Measurements from ENCODE around the gene GPATCH1.
"Not testable (repeated sequence)": the region's sequence is repeated elsewhere in the genome, so short reads cannot be mapped to it uniquely, and the experiment has no call there.

GPATCH1 gene

DNA sequence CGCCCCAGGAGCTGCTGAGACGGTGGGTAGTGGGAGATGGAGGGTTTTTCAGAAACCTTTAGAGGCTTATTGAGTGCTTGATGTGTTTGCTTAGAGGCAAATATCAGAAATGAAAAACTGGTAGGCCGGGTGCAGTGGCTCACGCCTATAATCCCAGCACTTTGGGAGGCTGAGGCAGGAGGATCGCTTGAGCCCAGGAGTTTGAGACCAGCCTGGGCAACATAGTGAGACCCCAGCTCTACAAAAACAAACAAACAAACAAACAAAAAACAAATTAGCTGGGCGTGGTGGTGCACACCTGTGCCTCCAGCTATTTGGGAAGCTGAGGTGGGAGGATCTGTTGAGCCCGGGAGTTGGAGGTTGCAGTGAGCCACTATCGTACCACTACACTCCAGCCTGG is 45.7 kb downstream of the GPATCH1 start:
- H3K36me3 Mint-ChIP-seq: peaks cover 17% of the 10 kb centered on the region

DNA sequence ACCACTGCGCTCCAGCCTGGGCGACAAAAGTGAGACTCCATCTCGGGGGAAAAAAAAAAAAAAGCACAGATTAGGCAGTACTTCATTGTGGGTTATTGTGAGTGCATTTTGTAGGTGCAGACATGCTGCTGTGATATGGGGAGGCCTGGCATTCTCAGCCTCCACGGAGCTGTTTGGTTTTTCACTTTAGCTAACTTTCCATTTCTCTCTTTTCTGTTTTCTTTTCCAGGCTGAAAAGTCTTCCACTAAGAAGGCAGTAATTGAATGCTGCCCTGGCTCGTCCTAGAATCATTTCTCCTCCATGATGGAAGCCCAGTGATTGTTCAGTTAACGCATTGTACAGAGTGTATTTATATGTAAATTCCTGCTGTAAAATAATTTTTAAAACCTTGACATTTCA is 48.9 kb downstream of the GPATCH1 start:
- H3K27ac Mint-ChIP-seq: peak overlapping the region; percentile 30
- peaks cover 14% of the 10 kb centered on the region for H3K36me3 Mint-ChIP-seq
- no peaks in the 10 kb centered on the region for H3K27me3 Mint-ChIP-seq
- H3K4me1 Mint-ChIP-seq: peaks cover 10% of the 10 kb centered on the region
- no peaks in the 10 kb centered on the region for H3K9me3 Mint-ChIP-seq
- no peak overlapping the region for H3K4me3 Mint-ChIP-seq

More for the DNA sequence above, 45.7 kb downstream of the GPATCH1 start:
- H3K4me1 Mint-ChIP-seq, H3K9me3 Mint-ChIP-seq, H3K4me3 Mint-ChIP-seq, H3K27me3 Mint-ChIP-seq, H3K27ac Mint-ChIP-seq: not testable (repeated sequence)

DNA sequence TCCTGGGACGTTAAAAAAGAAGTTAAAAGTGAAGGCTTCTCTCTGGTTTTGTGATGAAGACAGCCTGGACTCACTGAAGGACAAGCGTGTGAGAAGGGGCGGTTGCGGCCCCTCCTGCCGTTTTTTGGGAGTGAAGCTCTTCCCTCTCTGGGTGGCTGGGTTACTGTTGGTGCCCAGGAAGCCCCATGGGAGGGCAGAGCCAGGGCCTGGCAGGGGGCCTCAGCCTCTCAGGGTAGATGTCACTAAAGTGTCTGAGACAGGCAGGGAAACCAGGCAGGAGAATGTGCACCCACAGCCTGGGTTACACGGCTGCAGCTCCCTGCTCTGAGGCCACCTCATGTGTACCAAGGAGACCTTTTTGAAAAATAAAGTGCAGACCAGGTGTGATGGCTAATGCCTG is 49.5 kb downstream of the GPATCH1 start:
- H3K27me3 Mint-ChIP-seq: no peaks in the 10 kb centered on the region
- H3K4me1 Mint-ChIP-seq: peaks cover 15% of the 10 kb centered on the region
- H3K27ac Mint-ChIP-seq: peak overlapping the region; percentile 35
- no peak overlapping the region for H3K4me3 Mint-ChIP-seq
- no peaks in the 10 kb centered on the region for H3K9me3 Mint-ChIP-seq
- peaks cover 12% of the 10 kb centered on the region for H3K36me3 Mint-ChIP-seq

DNA sequence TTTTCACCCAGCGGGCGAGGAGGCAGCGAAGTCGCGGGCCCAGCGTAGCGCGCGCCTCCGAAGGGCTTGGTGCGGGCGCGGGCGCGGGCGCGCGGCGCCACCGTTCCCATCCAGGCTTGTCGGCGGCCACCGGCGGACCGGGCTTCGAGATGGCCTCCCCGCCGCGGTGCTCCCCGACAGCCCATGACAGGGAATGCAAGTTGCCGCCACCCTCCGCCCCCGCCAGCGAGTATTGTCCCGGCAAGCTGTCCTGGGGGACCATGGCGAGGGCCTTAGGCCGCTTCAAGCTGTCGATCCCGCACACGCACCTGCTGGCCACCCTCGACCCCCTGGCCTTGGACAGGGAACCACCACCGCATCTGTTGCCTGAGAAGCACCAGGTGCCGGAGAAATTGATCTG is 51.0 kb downstream of the GPATCH1 start, which contains the start of gene WDR88:
Gene WDR88 (plus strand): TSS at position 94 of the 400 bp plus-strand sequence. CDS start 56 bp downstream, at position 150.
- Mint-ChIP-seq H3K4me3 (no peak within 1 kb of the TSS), H3K27ac (no peak within 1 kb of the TSS), H3K4me1 (peaks cover 7% of the 10 kb centered on the region), H3K27me3 (no peaks in the 10 kb centered on the region), H3K36me3 (peaks cover 8% of the 10 kb centered on the region), H3K9me3 (no peaks in the 10 kb centered on the region)

DNA sequence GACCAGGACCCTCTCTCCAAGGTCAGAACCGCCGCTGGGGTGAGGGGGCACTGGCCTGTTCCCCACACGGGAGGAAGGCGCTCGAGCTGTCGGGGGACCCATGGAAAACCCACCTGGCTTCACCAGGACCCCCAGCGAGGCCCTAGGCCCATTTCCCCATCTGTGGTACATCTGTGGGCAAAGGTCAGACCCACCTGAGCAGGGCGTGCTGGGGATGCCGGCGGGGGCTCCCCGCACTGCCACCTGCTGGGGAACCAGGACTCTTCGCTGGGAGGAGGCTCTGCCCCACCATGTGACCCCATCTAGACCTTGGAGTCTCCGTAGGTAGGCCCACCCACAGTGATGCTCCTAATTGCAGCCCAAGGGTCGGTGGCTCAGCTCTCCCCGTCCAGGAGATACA is 51.4 kb downstream of the GPATCH1 start:
- Mint-ChIP-seq H3K4me3 (no peak overlapping the region), H3K9me3 (no peaks in the 10 kb centered on the region), H3K36me3 (peaks cover 8% of the 10 kb centered on the region), H3K27me3 (no peaks in the 10 kb centered on the region), H3K4me1 (peaks cover 7% of the 10 kb centered on the region), H3K27ac (no peak overlapping the region)

DNA sequence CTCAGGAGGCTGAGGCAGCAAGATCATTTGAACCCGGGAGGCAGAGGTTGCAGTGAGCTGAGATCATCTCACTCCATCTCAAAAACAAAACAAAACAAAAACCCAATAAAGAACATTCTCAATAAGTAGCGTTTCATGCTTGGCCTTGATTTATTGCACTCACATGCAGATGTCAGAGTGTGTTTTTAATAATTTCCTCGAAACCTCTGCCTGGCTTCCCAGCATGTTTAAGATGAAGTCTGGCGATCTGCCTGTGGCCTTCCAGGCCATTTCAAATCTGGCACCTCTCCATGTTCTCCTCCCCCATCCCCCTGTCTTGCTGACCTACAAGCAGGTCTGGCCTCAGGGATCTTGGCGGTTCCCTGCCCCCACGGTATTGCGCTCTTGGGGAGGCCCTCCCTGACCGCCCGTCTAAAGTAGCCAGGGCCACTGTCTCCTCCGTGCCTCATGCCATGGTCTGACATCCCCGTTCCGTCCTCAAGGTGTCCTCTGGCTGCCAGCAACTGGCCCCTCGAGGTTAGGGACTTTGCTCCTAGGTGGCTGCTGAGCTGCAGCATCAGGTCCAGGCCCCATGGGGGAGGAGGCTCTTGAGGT is 52.6 kb downstream of the GPATCH1 start:
- H3K27ac Mint-ChIP-seq: no peak overlapping the region
- H3K36me3 Mint-ChIP-seq: peaks cover 7% of the 10 kb centered on the region
- H3K4me3 Mint-ChIP-seq: no peak overlapping the region
- H3K4me1 Mint-ChIP-seq: peaks cover 7% of the 10 kb centered on the region
- H3K9me3 Mint-ChIP-seq: no peaks in the 10 kb centered on the region
- H3K27me3 Mint-ChIP-seq: no peaks in the 10 kb centered on the region

DNA sequence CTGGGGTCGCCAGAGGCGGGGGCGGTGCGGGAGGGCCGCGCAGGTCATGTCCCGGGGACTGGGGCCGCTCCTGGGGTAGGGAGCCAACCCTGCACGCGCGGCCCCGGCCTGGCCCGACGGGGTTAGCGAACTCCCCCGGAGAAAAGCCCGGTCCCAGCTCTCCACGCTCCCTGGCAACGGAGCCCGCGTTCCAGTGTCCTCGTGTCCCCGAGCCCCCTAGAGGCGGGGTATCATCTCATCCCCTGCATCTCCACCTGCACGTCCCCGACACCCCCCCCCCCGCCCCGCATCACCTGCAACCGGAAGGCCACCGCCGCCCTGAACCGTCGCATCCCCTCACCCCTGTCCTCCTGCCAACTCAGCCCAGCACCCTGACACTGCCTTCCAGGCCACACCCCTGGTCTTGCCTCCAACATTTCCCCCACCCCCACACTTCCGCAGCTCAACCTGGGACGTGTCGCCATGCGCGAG is 53.6 kb downstream of the GPATCH1 start:
- Mint-ChIP-seq H3K27me3 (no peaks in the 10 kb centered on the region), H3K27ac (no peak overlapping the region), H3K4me1 (peaks cover 7% of the 10 kb centered on the region), H3K36me3 (peaks cover 2% of the 10 kb centered on the region), H3K9me3 (no peaks in the 10 kb centered on the region), H3K4me3 (peak overlapping the region; percentile 71)

DNA sequence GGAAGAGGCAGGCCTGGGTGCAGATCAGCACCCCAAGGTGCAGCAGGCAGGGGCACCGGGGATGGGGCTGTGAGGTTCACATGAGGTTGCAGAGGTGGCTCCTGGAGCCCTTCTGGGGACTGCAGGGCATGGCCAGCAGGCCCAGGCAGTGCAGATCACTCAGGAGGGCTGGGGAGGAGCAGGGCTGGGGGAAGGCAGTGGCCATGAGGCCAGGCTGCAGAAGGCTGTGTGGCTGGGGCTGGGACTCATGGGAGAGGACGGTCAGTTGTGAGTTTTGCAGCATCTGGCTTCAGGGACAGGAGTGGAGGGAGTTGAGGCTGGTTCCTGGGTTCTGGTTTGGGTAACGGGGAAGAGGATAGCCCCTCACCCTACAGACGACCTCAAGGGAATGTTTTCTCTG is 58.2 kb downstream of the GPATCH1 start:
- Mint-ChIP-seq H3K36me3 (no peaks in the 10 kb centered on the region), H3K4me3 (no peak overlapping the region), H3K9me3 (no peaks in the 10 kb centered on the region), H3K27me3 (no peaks in the 10 kb centered on the region), H3K27ac (no peak overlapping the region), H3K4me1 (peaks cover 12% of the 10 kb centered on the region)

DNA sequence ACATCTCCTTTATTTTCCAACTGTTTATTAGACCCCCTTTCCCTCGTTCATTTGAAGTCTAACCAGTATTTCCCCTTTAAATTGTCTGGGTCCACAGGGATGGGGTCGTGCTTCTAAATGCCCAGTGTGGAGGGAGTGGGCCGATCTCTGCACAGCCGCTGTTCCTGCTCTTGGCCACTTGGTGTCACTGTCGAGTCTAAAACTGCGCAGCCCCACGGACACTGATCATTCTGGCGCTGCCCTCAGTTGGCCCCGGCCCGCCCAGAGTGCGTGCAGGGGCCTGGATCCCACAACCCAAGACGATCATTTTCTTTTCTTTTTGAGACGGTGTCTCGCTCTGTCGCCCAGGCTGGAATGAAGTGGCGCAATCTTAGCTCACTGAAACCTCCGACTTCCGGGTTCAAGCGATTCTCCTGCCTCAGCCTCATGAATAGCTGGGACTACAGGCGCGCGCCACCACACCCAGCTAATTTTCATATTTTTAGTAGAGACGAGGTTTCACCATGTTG is 63.0 kb downstream of the GPATCH1 start:
- Mint-ChIP-seq H3K9me3 (no peaks in the 10 kb centered on the region), H3K27ac (no peak overlapping the region), H3K4me3 (no peak overlapping the region), H3K36me3 (no peaks in the 10 kb centered on the region), H3K4me1 (peaks cover 5% of the 10 kb centered on the region), H3K27me3 (no peaks in the 10 kb centered on the region)

DNA sequence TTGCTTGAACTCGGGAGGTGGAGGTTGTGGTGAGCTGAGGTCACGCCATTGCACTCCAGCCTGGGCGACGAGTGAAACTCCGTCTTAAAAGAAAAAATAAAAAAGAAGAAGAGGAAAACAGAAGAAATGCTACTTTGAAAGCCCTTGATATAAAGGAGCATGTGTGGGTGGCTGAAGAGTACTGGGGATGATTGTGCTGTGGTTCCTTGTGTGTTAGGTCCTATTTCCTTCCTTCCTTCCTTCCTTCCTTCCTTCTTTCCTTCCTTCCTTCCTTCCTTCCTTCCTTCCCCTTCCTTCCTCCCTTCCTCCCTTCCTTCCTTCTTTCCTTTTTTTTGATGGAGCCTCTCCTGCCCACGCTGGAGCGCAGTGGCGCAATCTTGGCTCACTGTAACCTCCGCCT is 65.2 kb downstream of the GPATCH1 start:
- Mint-ChIP-seq H3K36me3 (no peaks in the 10 kb centered on the region), H3K9me3 (no peaks in the 10 kb centered on the region), H3K27ac (no peak overlapping the region), H3K4me3 (no peak overlapping the region), H3K4me1 (peaks cover 5% of the 10 kb centered on the region), H3K27me3 (no peaks in the 10 kb centered on the region)

DNA sequence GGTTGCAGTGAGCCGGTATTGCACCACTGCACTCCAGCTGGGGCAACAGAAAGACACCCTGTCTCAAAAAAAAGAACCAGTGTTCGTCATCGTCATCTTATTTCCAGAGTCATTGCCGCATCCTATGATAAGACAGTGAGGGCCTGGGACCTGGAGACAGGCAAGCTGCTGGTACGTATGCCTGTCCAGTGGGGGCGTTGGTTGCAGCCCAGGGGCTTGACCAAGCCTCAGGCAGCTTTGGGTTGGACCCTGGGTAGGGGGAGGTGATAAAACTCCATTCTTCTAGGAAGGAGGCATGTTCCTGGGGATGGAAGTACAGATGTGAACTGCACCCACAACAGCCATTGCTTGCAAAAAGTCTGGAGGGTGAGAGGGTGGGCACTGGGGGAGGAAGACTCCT is 66.6 kb downstream of the GPATCH1 start:
- H3K4me1 Mint-ChIP-seq: peaks cover 5% of the 10 kb centered on the region
- no peaks in the 10 kb centered on the region for H3K9me3 Mint-ChIP-seq
- no peaks in the 10 kb centered on the region for H3K27me3 Mint-ChIP-seq
- no peaks in the 10 kb centered on the region for H3K36me3 Mint-ChIP-seq
- no peak overlapping the region for H3K27ac Mint-ChIP-seq
- H3K4me3 Mint-ChIP-seq: no peak overlapping the region

DNA sequence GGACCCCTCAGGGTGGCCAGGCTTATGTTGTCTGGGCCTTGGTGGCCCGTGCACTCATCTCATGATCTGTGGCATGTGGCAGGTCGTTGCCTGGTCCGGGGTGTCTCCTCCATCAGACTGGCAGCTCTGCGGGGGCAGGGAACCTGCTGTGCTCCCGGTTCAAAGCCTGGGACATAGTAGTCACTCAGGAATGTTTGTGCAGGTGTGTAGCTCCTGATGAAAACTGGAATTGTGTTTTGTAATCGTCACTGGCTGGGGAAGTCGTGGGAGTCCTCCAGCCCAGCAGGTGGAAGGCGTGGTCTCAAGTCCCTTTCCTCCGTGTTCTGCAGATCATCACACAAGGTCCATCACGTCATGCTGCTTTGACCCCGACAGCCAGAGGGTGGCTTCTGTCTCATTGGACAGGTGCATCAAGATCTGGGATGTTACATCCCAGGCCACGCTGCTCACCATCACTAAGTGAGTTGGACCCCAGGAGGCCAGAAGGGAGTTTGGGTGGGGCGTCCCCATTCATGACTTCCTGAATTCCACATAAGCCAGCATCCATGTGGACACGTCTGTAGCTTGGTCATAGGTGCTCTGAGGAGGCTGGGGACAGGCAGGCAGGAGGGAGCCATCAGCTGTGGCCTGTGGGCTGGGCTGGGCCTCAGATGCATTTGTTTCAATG is 70.0 kb downstream of the GPATCH1 start:
- H3K4me3 Mint-ChIP-seq: no peak overlapping the region
- H3K9me3 Mint-ChIP-seq: no peaks in the 10 kb centered on the region
- no peak overlapping the region for H3K27ac Mint-ChIP-seq
- H3K27me3 Mint-ChIP-seq: no peaks in the 10 kb centered on the region
- H3K4me1 Mint-ChIP-seq: no peaks in the 10 kb centered on the region
- no peaks in the 10 kb centered on the region for H3K36me3 Mint-ChIP-seq

DNA sequence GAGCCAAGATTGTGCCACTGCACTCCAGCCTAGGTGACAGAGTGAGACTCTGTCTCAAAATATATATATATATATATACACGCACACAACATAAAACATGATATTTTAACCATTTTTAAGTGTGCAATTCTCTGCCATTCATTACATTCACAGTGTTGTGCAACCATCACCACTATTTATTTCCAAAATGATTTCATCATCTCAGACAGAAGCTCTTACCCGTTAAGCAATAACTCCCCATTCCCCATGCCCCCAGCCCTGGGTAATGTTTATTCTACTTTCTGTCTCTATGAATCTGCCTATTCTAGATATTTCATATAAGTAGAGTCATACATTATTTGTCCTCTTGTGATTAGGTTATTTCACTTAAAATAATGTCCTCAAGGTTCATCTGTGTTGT is 71.2 kb downstream of the GPATCH1 start:
- no peaks in the 10 kb centered on the region for H3K4me1 Mint-ChIP-seq
- no peaks in the 10 kb centered on the region for H3K27me3 Mint-ChIP-seq
- no peak overlapping the region for H3K4me3 Mint-ChIP-seq
- no peak overlapping the region for H3K27ac Mint-ChIP-seq
- H3K36me3 Mint-ChIP-seq: no peaks in the 10 kb centered on the region
- no peaks in the 10 kb centered on the region for H3K9me3 Mint-ChIP-seq

DNA sequence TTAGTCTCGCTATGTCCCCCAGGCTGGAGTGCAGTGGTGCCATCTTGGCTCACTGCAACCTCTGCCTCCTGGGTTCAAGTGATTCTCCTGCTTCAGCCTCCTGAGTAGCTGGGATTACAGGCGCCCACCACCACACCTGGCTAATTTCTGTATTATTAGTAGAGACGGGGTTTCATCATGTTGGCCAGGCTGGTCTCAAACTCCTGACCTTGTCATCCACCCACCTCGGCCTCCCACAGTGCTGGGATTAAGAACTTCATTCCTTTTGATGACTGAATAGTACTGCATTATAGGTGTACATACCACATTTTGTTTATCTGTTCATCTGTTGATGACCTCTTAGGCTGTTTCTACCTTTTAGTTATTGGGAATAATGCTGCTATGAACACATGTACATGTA is 71.6 kb downstream of the GPATCH1 start:
- H3K27ac Mint-ChIP-seq, H3K27me3 Mint-ChIP-seq: not testable (repeated sequence)

DNA sequence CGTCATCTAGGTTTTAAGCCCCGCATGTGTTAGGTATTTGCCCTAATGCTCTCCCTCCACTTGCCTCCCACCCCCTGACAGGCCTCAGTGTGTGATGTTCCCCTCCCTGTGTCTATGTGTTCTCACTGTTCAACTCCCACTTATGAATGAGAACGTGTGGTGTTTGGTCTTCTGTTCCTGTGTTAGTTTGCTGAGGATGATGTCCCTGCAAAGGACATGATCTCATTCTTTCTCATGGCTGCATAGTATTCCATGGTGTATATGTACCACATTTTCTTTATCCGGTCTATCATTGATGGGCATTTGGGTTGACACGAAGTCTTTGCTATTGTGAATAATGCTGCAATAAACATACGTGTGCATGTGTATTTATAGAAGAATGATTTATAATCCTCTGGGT is 73.3 kb downstream of the GPATCH1 start:
- not testable (repeated sequence) for H3K27me3 Mint-ChIP-seq, H3K27ac Mint-ChIP-seq, H3K4me3 Mint-ChIP-seq, H3K36me3 Mint-ChIP-seq, H3K9me3 Mint-ChIP-seq
- peaks cover 12% of the 10 kb centered on the region for H3K4me1 Mint-ChIP-seq

More for the DNA sequence above, 71.6 kb downstream of the GPATCH1 start:
- H3K4me1 Mint-ChIP-seq, H3K36me3 Mint-ChIP-seq, H3K4me3 Mint-ChIP-seq, H3K9me3 Mint-ChIP-seq: not testable (repeated sequence)

DNA sequence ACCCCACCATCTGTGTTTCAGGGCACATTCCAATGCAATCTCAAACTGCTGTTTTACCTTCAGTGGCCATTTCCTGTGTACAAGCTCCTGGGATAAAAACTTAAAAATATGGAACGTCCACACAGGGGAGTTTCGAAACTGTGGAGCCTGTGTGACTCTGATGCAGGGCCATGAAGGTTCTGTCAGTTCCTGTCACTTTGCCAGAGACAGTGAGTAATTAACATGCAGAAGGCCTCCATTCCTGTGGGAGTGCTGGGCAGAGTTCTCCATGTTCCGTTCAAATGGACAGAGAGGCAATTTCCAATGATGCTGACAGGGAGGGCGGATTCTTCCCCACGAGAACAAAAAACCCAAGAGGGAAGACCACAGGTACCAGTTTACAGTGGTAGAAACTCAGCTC is 75.4 kb downstream of the GPATCH1 start:
- no peak overlapping the region for H3K4me3 Mint-ChIP-seq
- no peaks in the 10 kb centered on the region for H3K36me3 Mint-ChIP-seq
- H3K27ac Mint-ChIP-seq: no peak overlapping the region
- H3K4me1 Mint-ChIP-seq: peaks cover 29% of the 10 kb centered on the region
- H3K9me3 Mint-ChIP-seq: no peaks in the 10 kb centered on the region
- no peaks in the 10 kb centered on the region for H3K27me3 Mint-ChIP-seq

Data from activated naive CD4-positive, alpha-beta T cell treated with anti-CD3 and anti-CD28 coated beads, Interleukin-2, amount 50 U/mL, for 24 hours (primary cell).